Fibroblast of pulmonary artery (primary cell): Measurements from ENCODE around the gene UNC13A.

Experiments
- DNase-seq: peaks from one replicate; pipeline ENCODE4 v3.0.0-alpha.2; 2010; ENCODE audit warnings: low read depth
- H3K4me3 ChIP-seq: replicated peaks from 2 replicates; pipeline ENCODE4 v1.5.1; 2011; ENCODE audit warnings: low read depth, mild to moderate bottlenecking, control low read depth, low read length, moderate library complexity
- CTCF ChIP-seq: IDR thresholded peaks from 2 replicates; pipeline ENCODE4 v1.5.1; 2011; ENCODE audit warnings: mild to moderate bottlenecking, control low read depth, low read length, inconsistent platforms; ENCODE audit errors: missing control alignments

UNC13A gene

GRCh38 chr19:17682273-17682672, 5.9 kb downstream of the UNC13A start:
- no peak overlapping the region for H3K4me3 ChIP-seq
- DNase-seq, result no peak
- no peak for TF ChIP-seq CTCF

GRCh38 chr19:17681505-17682125, 6.5 kb downstream of the UNC13A start:
- peak; percentile 56 for DNase-seq
- TF ChIP-seq CTCF, result no peak
- no peak overlapping the region for H3K4me3 ChIP-seq

GRCh38 chr19:17680230-17680722, 7.9 kb downstream of the UNC13A start:
- H3K4me3 ChIP-seq, result no peak overlapping the region
- peak; percentile 70 for DNase-seq
- TF ChIP-seq CTCF, result no peak

- no peak for DNase-seq
- no peak for TF ChIP-seq CTCF
- no peak overlapping the region for H3K4me3 ChIP-seq
Observed at GRCh38 chr19:17679526-17680229, 8.5 kb downstream of the UNC13A start.

- H3K4me3 ChIP-seq, result no peak overlapping the region
- DNase-seq, result no peak
- no peak for TF ChIP-seq CTCF
Observed at GRCh38 chr19:17678836-17679235, 9.3 kb downstream of the UNC13A start.

GRCh38 chr19:17677002-17677401, 11.2 kb downstream of the UNC13A start:
- no peak for DNase-seq
- peak; percentile 21 for TF ChIP-seq CTCF
- no peak overlapping the region for H3K4me3 ChIP-seq
